ENCODE results near the gene JCHAIN.

DNA sequence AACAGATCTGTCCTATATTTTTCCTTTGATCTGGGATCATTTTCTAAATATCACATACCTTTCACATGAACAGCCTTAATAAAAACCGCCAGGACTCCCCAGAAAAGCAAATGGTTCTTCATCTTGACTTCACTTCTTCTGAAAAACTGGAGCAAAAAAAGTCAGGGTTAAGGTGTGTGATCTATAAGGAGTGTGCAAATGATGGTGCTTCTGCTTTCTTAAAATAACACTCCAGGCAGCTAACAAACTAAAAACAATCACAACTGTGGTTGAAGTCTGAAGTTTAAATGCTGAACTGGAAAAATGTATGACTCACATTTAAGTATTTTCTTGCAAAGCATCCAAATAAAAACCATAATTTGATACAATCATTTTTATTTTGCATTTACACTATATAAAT is at the start of gene JCHAIN:
- TF ChIP-seq POLR2A (IDR thresholded peaks at IDR 0.05) = no peak
- TF ChIP-seq, protein P1, sequence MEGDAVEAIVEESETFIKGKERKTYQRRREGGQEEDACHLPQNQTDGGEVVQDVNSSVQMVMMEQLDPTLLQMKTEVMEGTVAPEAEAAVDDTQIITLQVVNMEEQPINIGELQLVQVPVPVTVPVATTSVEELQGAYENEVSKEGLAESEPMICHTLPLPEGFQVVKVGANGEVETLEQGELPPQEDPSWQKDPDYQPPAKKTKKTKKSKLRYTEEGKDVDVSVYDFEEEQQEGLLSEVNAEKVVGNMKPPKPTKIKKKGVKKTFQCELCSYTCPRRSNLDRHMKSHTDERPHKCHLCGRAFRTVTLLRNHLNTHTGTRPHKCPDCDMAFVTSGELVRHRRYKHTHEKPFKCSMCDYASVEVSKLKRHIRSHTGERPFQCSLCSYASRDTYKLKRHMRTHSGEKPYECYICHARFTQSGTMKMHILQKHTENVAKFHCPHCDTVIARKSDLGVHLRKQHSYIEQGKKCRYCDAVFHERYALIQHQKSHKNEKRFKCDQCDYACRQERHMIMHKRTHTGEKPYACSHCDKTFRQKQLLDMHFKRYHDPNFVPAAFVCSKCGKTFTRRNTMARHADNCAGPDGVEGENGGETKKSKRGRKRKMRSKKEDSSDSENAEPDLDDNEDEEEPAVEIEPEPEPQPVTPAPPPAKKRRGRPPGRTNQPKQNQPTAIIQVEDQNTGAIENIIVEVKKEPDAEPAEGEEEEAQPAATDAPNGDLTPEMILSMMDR (IDR thresholded peaks at IDR 0.05) = no peak
- TF ChIP-seq EP300 (IDR thresholded peaks at IDR 0.05) = no peak
- no peak for TF ChIP-seq POLR2AphosphoS5 (IDR thresholded peaks at IDR 0.05)

Data from sigmoid colon (tissue), 4 donors.